NCI-H1694 treated with DMSO at 0.1 percent for 48 hours (cell line): ENCODE data around the gene PLA2G10.
"Not testable (repeated sequence)": the region's sequence is repeated elsewhere in the genome, so short reads cannot be mapped to it uniquely, and the experiment has no call there.

Experiments used
- DNase-seq: peaks from one replicate; lab custom pipeline; 2025; lab: John Stamatoyannopoulos, UW

The PLA2G10 gene

GRCh38 chr16:14694129-14694528, at the start of gene PLA2G10:
TSS of gene PLA2G10 (minus strand) at chr16:14694308. CDS start at chr16:14694229, 79 bp downstream.
- DNase-seq = not testable (repeated sequence)

- DNase-seq = not testable (repeated sequence)
These were observed 48.4 kb upstream of the PLA2G10 start, which contains the start of gene NPIPA2 for GRCh38 chr16:14742273-14743128. TSS of gene NPIPA2 (plus strand) at chr16:14742533. CDS start at chr16:14748066, 5,533 bp downstream.

DNA sequence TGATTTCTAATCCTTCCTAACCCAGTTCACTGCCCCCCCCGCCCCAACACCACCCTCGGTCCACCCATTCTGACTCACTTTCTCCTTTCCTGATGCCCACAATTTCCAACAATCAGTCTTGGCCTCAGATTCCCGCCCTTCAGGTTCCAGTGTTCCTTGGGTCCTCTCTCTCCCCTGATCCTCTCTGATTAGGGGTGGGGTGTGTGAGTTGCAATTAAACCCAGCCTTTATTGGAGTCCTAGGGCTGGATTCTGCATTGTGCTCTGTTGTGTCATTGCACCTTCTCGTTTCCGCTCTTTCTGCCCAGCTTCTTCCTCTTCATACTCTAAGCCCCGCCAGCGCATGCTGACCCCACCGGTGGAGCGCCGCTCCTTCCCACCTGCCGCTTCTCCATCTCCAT, 47.7 kb upstream of the PLA2G10 start:
- DNase-seq = not testable (repeated sequence)

DNA sequence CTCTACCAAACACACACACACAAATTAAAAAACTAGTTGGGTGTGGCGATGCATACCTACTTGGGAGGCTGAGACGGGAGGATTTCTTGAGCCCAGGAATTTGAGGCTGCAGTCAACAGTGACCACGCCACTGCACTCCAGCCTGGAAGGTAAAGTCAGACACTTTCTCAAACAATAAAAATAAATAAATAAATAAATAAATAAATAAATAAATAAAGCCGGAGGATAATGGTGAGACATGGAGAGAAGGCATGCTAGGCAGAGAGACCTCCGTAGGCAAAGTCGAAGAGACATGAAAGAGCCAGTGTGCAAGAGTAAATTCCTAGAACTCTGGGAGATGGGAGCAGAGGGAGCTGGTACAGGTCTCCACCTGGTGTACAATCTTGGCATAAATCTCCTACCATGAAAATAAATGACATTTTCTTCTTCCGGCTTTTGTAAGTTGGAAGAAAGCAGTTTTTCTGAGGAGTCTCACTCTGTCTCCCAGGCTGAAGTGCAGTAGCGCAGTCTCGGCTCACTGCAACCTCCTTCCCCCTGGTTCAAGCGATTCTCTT, 46.8 kb upstream of the PLA2G10 start:
- not testable (repeated sequence) for DNase-seq

GRCh38 chr16:14733233-14733632, 39.1 kb upstream of the PLA2G10 start:
- not testable (repeated sequence) for DNase-seq

- not testable (repeated sequence) for DNase-seq
These were observed 9.3 kb upstream of the PLA2G10 start, which contains the start of gene NPIPA3 for GRCh38 chr16:14703156-14704011. TSS of gene NPIPA3 (plus strand) at chr16:14703411. CDS start at chr16:14708944, 5,533 bp downstream.

DNA sequence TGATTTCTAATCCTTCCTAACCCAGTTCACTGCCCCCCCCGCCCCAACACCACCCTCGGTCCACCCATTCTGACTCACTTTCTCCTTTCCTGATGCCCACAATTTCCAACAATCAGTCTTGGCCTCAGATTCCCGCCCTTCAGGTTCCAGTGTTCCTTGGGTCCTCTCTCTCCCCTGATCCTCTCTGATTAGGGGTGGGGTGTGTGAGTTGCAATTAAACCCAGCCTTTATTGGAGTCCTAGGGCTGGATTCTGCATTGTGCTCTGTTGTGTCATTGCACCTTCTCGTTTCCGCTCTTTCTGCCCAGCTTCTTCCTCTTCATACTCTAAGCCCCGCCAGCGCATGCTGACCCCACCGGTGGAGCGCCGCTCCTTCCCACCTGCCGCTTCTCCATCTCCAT, 8.6 kb upstream of the PLA2G10 start:
- not testable (repeated sequence) for DNase-seq

DNA sequence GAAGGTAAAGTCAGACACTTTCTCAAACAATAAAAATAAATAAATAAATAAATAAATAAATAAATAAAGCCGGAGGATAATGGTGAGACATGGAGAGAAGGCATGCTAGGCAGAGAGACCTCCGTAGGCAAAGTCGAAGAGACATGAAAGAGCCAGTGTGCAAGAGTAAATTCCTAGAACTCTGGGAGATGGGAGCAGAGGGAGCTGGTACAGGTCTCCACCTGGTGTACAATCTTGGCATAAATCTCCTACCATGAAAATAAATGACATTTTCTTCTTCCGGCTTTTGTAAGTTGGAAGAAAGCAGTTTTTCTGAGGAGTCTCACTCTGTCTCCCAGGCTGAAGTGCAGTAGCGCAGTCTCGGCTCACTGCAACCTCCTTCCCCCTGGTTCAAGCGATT, 7.8 kb upstream of the PLA2G10 start:
- DNase-seq = not testable (repeated sequence)

GRCh38 chr16:14685870-14686793, 8.0 kb downstream of the PLA2G10 start:
- DNase-seq = not testable (repeated sequence)

- DNase-seq = no peak
These were observed 12.0 kb downstream of the PLA2G10 start for GRCh38 chr16:14682121-14682520.

- DNase-seq = no peak
These were observed 13.0 kb downstream of the PLA2G10 start for GRCh38 chr16:14681115-14681514.

GRCh38 chr16:14680396-14680795, 13.7 kb downstream of the PLA2G10 start:
- DNase-seq = not testable (repeated sequence)

DNA sequence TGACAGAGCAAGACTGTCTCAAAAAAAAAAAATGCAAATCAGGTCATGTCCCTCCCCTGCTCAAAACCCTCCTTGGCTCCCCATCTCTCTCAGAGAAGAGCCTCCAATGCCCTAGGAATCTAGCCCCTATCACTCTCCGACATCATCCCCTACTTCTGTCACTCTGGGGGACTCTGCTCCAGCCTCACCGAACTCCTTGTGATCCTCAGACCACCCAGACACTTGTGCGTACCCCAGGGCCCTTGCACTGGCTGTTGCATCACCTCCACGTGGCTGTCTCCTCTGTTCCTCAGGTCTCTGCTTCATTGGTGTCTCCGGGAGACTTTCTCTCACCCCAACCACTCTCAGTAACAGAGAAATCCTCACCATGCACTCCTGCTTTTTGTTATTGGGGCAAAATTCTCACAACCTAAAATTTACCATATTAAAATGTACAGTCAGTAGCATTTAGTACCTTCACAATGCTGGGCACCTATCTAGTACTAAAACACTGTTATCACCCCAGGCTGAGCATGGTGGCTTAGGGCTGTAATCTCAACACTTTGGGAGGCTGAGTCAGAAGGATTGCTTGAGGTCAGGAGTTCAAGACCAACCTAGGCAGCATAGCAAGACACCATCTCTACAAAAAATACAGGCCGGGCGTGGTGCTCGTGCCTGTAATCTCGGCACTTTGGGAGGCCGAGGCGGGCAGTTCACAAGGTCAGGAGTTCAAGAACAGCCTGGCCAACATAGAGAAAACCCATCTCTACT, 15.2 kb downstream of the PLA2G10 start:
- no peak for DNase-seq

DNA sequence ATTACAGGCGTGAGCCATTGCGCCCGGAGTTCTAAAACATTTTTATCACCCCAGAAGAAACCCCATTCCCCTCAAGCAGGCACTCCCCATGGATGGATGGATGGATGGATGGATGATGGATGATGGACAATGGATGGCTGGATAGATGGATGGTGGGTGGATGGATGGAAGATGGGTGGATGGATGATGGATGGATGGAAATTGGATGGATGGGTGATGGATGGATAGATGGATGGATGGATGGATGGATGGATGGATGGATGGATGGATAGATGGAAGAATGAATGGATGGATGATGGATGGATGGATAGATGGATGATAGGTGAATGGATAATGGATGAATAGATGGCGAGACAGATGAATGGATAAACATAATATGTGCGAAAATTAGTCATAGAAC, 16.5 kb downstream of the PLA2G10 start:
- DNase-seq = no peak

- no peak for DNase-seq
These were observed 17.5 kb downstream of the PLA2G10 start for GRCh38 chr16:14676633-14677032.

DNA sequence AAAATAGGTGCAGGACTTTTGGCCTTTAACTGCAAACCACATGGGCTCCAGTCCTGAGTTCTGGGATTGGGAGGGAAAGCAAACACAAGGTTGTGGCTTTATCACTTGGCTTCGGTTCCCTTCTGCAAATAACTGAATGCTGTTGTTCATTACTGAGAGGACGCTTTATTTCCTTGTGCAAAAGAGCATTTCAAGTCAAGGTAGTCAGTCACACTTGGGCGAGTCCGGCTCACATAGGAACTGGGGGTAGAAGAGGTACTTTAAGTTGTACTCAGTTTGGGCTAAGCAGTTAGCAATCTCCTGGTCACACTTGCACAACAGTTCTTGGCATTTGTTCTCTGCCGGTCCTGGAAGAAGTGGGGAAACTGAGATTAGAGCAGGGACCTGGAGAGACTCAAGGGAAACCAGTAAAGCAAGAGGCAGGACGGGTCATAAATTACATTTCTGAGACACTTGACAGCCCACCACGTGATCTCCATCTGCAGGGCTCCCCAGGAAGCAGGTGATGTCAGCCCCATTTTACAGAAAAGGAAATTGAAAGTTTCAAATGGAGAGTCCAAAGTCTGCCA, 21.6 kb downstream of the PLA2G10 start:
- DNase-seq = no peak

DNA sequence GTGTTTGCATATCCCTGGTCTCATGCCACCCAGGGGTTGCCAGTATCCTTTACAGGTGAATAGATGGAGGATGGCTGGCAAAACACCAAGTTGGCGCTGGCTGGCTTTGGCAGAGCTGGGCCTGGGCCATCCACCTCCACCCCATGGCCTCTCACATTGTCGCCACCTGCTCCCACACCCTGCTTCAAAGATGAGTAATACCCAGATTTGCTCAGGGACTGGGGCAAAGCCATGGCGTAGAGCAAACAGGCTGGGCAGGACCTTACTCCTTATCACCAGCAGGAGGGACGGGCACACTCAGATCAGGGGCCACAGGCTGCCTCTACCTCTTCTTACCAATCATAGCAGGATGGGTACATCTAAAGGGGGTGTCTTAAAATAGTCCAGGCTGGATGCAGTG, 24.3 kb downstream of the PLA2G10 start:
- no peak for DNase-seq

DNA sequence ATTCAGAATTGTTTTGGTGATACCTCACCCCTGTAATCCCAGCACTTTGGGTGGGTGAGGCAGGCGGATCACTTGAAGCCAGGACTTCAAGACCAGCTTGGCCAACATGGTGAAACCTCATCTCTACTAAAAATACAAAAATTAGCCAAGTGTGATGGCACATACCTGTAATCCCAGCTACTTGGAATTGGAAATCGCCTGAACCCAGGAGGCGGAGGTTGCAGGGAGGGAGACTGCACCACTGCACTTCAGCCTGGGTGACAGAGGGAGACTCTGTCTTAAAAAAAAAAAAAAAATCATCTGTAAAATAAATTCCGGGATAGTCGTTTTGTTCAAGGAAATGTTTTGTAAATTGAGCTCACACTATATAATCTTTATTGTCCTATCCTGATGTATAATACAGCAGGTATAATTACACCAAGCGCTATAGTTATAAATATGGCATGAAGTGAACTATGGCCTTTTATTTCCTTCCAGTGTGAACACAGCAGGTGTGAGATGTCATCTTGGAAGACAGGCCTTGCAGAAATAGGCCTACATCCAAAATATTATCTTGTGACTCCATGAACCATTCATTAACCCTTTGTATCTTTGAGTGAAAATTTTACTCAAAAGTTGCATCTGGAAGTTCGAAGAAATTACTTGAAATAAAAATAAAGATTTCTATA, 25.4 kb downstream of the PLA2G10 start:
- DNase-seq = no peak
